ENCODE data around the gene FLRT1. TPM values are rescaled to one million over a fixed set of nuclear protein-coding genes. Genes with fewer than 3 reads are reported as not detected.
"Not testable (repeated sequence)": the region's sequence is repeated elsewhere in the genome, so short reads cannot be mapped to it uniquely, and the experiment has no call there.

Gene FLRT1
- total RNA-seq, 2 experiments from 2014 or later, result 0.36 to 0.50 TPM

DNA sequence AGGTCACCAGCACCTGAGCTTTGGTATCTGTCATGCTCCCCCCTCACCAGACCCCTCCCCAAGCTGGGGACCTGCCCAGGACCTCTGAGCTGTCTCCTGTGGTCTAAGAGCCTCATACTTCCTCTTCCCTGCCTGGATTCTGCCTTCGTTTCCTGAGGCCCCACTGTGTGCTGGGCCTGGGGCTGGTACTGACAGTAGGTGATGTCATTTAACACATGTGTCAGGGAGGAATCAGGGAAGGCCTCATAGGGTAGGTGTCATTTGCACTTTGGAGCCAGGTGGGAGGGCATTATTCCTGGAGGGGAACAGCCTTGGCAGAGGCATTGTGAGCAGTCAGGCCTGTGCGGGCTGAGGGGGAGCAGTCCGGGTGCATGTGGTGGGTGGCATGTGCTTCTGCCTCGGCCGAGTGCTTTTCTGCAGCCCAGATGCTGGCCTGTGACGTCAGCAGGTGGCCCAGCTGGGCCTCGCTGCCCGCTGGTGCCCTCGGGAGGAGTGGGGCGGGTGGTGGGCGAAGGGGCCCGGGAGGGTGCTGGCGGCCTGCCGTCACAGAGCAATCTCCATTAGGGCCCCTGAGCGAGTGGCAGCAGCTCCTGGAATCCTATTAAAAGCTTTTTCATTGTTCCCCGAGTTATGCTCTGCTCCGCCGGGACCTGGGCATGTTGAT lies 9.1 kb downstream of the FLRT1 start:
- DNase-seq, result no peak
- POLR2A ChIA-PET, result no interaction called here
- intact Hi-C loops (cut with micrococcal nuclease), result no loop called here
- CTCF ChIA-PET, result no interaction called here
- no peaks in the 10 kb centered on the region for H3K36me3 Mint-ChIP-seq
- H3K9me3 Mint-ChIP-seq, result no peaks in the 10 kb centered on the region
- no peak overlapping the region for H3K4me3 Mint-ChIP-seq
- no peak overlapping the region for H3K27ac Mint-ChIP-seq
- no peaks in the 10 kb centered on the region for H3K4me1 Mint-ChIP-seq (ENCODE audit: low read depth)
- no peaks in the 10 kb centered on the region for H3K27me3 Mint-ChIP-seq

- Mint-ChIP-seq H3K4me3 (no peak overlapping the region), H3K27ac (no peak overlapping the region), H3K4me1 (ENCODE audit: low read depth) (no peaks in the 10 kb centered on the region), H3K27me3 (no peaks in the 10 kb centered on the region), H3K9me3 (no peaks in the 10 kb centered on the region), H3K36me3 (no peaks in the 10 kb centered on the region)
- intact Hi-C loops (cut with micrococcal nuclease), result no loop called here
- ChIA-PET CTCF (no interaction called here), POLR2A (no interaction called here)
- no peak for DNase-seq
Observed at GRCh38 chr11:64045700-64046099, 10.0 kb downstream of the FLRT1 start.

DNA sequence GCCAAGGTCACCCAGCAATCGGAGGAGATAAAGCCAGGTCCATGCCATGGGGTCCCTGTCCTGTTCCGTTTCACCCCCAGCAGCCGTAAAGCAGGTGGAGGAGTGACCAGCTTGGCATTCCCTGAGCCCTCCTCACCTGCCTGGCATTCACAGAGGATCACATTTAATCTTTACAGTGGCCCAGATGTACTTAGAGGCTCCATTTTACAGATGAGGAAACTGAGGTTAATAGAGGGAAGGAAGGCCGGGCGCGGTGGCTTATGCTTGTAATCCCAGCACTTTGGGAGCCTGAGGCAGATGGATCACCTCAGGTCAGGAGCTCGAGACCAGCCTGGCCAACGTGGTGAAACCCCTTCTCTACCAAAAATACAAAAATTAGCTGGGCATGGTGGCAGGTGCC lies 11.6 kb downstream of the FLRT1 start:
- H3K4me1 Mint-ChIP-seq (ENCODE audit: low read depth); DNase-seq; intact Hi-C loops (cut with micrococcal nuclease); H3K27ac Mint-ChIP-seq; CTCF ChIA-PET; H3K36me3 Mint-ChIP-seq; H3K27me3 Mint-ChIP-seq; POLR2A ChIA-PET; H3K9me3 Mint-ChIP-seq; H3K4me3 Mint-ChIP-seq: not testable (repeated sequence)

GRCh38 chr11:64048042-64048854 lies 12.5 kb downstream of the FLRT1 start:
- Mint-ChIP-seq H3K4me3 (no peak overlapping the region), H3K4me1 (ENCODE audit: low read depth) (no peaks in the 10 kb centered on the region), H3K27me3 (no peaks in the 10 kb centered on the region), H3K36me3 (no peaks in the 10 kb centered on the region), H3K9me3 (no peaks in the 10 kb centered on the region), H3K27ac (no peak overlapping the region)
- ChIA-PET CTCF (no interaction called here), POLR2A (no interaction called here)
- DNase-seq, result no peak
- intact Hi-C loops (cut with micrococcal nuclease), result no loop called here

GRCh38 chr11:64049509-64049908 lies 13.8 kb downstream of the FLRT1 start:
- H3K4me1 Mint-ChIP-seq (ENCODE audit: low read depth), result no peaks in the 10 kb centered on the region
- no peak overlapping the region for H3K4me3 Mint-ChIP-seq
- DNase-seq, result no peak
- CTCF ChIA-PET, result no interaction called here
- H3K27ac Mint-ChIP-seq, result no peak overlapping the region
- no peaks in the 10 kb centered on the region for H3K9me3 Mint-ChIP-seq
- H3K36me3 Mint-ChIP-seq, result no peaks in the 10 kb centered on the region
- POLR2A ChIA-PET, result no interaction called here
- intact Hi-C loops (cut with micrococcal nuclease), result no loop called here
- H3K27me3 Mint-ChIP-seq, result no peaks in the 10 kb centered on the region

DNA sequence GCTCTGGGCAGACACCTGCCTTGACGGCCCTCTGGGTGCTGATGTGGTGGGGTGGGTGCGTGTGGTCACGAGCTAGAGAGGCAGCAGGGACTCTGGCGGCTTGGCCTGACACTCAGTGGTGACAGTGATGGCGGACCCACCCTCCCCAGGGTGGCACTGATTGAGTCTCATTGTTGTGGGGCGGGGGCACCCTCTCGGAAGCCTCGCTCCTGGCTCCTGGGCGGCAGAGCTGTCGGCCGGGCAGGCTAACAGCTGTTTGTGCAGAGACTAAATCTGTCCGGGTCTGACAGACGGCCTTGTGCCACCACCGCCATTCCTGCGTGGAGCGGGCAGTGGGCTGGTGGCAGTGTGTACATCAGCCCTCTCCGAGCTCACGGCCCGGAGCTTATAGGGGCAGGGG lies 15.6 kb downstream of the FLRT1 start:
- H3K4me3 Mint-ChIP-seq, result no peak overlapping the region
- no peaks in the 10 kb centered on the region for H3K4me1 Mint-ChIP-seq (ENCODE audit: low read depth)
- no peak overlapping the region for H3K27ac Mint-ChIP-seq
- no peaks in the 10 kb centered on the region for H3K9me3 Mint-ChIP-seq
- no peaks in the 10 kb centered on the region for H3K36me3 Mint-ChIP-seq
- intact Hi-C loops (cut with micrococcal nuclease), result no loop called here
- no peaks in the 10 kb centered on the region for H3K27me3 Mint-ChIP-seq
- POLR2A ChIA-PET, result no interaction called here
- CTCF ChIA-PET, result no interaction called here
- DNase-seq, result no peak

- Mint-ChIP-seq H3K27ac (no peak overlapping the region), H3K36me3 (no peaks in the 10 kb centered on the region), H3K9me3 (no peaks in the 10 kb centered on the region), H3K27me3 (no peaks in the 10 kb centered on the region), H3K4me1 (ENCODE audit: low read depth) (no peaks in the 10 kb centered on the region), H3K4me3 (no peak overlapping the region)
- POLR2A ChIA-PET, result interaction anchor here (0.9 kb wide), 1 partner anchor 12 kb away, joined by 3 read pairs; no protein-coding TSS in a partner anchor
- intact Hi-C loops (cut with micrococcal nuclease), result no loop called here
- DNase-seq, result no peak
- CTCF ChIA-PET, result no interaction called here
Observed at GRCh38 chr11:64052436-64052835, 16.7 kb downstream of the FLRT1 start.

- DNase-seq, result no peak
- ChIA-PET CTCF (interaction anchor here (1.5 kb wide), 1 partner anchor 53 kb away, joined by 4 read pairs; no protein-coding TSS in a partner anchor), POLR2A (interaction anchor here (0.9 kb wide), 1 partner anchor 11 kb away, joined by 3 read pairs; no protein-coding TSS in a partner anchor)
- intact Hi-C loops (cut with micrococcal nuclease), result no loop called here
- no peaks in the 10 kb centered on the region for H3K36me3 Mint-ChIP-seq
- no peak overlapping the region for H3K27ac Mint-ChIP-seq
- no peak overlapping the region for H3K4me3 Mint-ChIP-seq
- no peaks in the 10 kb centered on the region for H3K4me1 Mint-ChIP-seq (ENCODE audit: low read depth)
- H3K27me3 Mint-ChIP-seq, result no peaks in the 10 kb centered on the region
- no peaks in the 10 kb centered on the region for H3K9me3 Mint-ChIP-seq
Observed at GRCh38 chr11:64052938-64053622, 17.3 kb downstream of the FLRT1 start.

- DNase-seq, result no peak
- Mint-ChIP-seq H3K9me3 (no peaks in the 10 kb centered on the region), H3K4me1 (ENCODE audit: low read depth) (no peaks in the 10 kb centered on the region), H3K27me3 (no peaks in the 10 kb centered on the region), H3K36me3 (no peaks in the 10 kb centered on the region), H3K27ac (no peak overlapping the region), H3K4me3 (no peak overlapping the region)
- intact Hi-C loops (cut with micrococcal nuclease), result no loop called here
- ChIA-PET CTCF (interaction anchor here (1.5 kb wide), 1 partner anchor 54 kb away, joined by 4 read pairs; no protein-coding TSS in a partner anchor), POLR2A (no interaction called here)
Observed at GRCh38 chr11:64053699-64054098, 18.0 kb downstream of the FLRT1 start.

- H3K9me3 Mint-ChIP-seq, result no peaks in the 10 kb centered on the region
- H3K27me3 Mint-ChIP-seq, result no peaks in the 10 kb centered on the region
- intact Hi-C loops (cut with micrococcal nuclease), result no loop called here
Observed at GRCh38 chr11:64055077-64055476, 19.3 kb downstream of the FLRT1 start.

DNA sequence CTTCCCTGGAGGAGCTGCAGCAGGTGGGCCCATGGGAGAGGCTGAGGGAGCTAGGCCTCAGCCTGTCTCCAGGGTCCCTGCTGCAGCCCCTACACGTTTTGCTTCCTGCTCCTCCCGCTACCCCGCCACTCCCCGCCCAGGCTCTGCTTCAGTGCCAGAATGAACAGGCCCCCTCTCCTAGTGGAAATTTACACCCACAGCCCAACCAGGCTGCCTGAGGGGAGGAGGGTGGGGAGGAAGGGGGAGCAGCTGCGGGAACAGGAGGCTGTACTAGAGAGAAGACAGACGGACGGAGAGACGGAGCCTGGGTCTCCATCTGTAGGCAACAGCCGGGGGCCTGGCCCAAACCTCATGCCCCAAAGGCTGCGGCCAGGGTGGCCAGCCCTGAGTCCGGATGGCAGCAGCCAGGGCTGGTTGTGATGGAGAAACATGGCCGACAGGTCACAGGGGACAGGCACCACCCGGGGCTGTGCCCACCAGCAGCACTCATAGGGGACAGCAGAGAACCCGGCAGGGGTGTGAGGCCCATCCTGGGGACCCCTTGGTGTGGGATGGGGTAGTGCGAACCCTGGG lies 20.6 kb downstream of the FLRT1 start:
- ChIA-PET CTCF (no interaction called here), POLR2A (no interaction called here)
- H3K27ac Mint-ChIP-seq, result no peak overlapping the region
- no peak overlapping the region for H3K4me3 Mint-ChIP-seq
- no peaks in the 10 kb centered on the region for H3K36me3 Mint-ChIP-seq
- intact Hi-C loops (cut with micrococcal nuclease), result no loop called here
- DNase-seq, result no peak
- H3K9me3 Mint-ChIP-seq, result no peaks in the 10 kb centered on the region
- peaks cover 5% of the 10 kb centered on the region for H3K4me1 Mint-ChIP-seq (ENCODE audit: low read depth)
- H3K27me3 Mint-ChIP-seq, result peaks cover 4% of the 10 kb centered on the region

More at GRCh38 chr11:64055077-64055476, 19.3 kb downstream of the FLRT1 start:
- no peak overlapping the region for H3K27ac Mint-ChIP-seq
- no peak overlapping the region for H3K4me3 Mint-ChIP-seq
- ChIA-PET POLR2A (no interaction called here), CTCF (no interaction called here)
- DNase-seq, result no peak
- H3K36me3 Mint-ChIP-seq, result no peaks in the 10 kb centered on the region
- H3K4me1 Mint-ChIP-seq (ENCODE audit: low read depth), result no peaks in the 10 kb centered on the region

DNA sequence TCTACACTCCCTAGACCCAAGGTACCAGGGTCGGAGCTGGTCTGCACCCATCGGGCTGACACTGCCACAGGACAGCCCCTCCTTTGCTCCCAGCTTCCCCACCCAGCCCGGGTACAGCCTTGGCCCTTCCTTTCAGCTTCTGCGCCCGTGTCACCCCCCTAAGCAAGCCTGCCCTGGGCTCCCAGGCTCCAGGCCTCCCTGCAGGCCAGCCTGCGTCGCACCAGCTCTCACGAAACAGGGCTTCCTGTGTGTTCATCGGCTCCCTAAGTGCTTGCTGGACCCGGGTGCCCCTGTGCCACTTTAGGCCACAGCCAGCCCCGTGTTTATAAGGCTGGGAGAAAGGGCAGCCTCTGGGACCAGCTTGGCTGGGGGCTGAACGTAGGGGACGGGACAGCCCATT lies 21.1 kb downstream of the FLRT1 start:
- peaks cover 6% of the 10 kb centered on the region for H3K4me1 Mint-ChIP-seq (ENCODE audit: low read depth)
- H3K27ac Mint-ChIP-seq, result no peak overlapping the region
- CTCF ChIA-PET, result no interaction called here
- POLR2A ChIA-PET, result no interaction called here
- no peak for DNase-seq
- no peaks in the 10 kb centered on the region for H3K36me3 Mint-ChIP-seq
- no peaks in the 10 kb centered on the region for H3K9me3 Mint-ChIP-seq
- intact Hi-C loops (cut with micrococcal nuclease), result no loop called here
- no peak overlapping the region for H3K4me3 Mint-ChIP-seq
- peaks cover 6% of the 10 kb centered on the region for H3K27me3 Mint-ChIP-seq

Measured in activated CD4-positive, alpha-beta memory T cell treated with anti-CD3 and anti-CD28 coated beads for 36 hours (primary cell).